Stimulated activated CD8-positive, alpha-beta memory T cell treated with anti-CD3 and anti-CD28 coated beads, Interleukin-4, amount 100 ng/mL, for 1 hour (primary cell): ENCODE data around the gene TOB2.
"Not testable (repeated sequence)": the region's sequence is repeated elsewhere in the genome, so short reads cannot be mapped to it uniquely, and the experiment has no call there.

ENCODE experiments used
- DNase-seq, 2 donors: peaks; one replicate each; pipeline ENCODE4 v3.0.0-alpha.2; 2020; ENCODE audit warnings: low read depth in 2 of 2, low spot score in 1 of 2

TOB2 gene

DNA sequence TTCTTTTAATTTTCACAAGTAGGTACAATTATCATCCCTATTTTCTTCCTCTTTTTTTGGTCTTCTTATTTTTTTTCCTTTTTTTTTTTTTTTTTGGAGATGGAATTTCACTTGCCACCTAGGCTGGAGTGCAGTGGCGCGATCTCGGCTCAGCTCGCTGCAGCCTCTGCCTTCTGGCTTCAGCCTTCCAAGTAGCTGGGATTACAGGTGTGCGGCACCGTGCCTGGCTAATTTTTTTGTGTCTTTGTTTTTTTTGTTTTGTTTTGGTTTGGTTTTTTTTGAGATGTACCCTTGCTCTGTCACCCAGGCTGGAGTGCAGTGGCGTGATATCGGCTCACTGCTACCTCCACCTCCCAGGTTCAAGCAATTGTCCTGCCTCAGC, 16.7 kb downstream of the TOB2 start:
- no peak for DNase-seq

DNA sequence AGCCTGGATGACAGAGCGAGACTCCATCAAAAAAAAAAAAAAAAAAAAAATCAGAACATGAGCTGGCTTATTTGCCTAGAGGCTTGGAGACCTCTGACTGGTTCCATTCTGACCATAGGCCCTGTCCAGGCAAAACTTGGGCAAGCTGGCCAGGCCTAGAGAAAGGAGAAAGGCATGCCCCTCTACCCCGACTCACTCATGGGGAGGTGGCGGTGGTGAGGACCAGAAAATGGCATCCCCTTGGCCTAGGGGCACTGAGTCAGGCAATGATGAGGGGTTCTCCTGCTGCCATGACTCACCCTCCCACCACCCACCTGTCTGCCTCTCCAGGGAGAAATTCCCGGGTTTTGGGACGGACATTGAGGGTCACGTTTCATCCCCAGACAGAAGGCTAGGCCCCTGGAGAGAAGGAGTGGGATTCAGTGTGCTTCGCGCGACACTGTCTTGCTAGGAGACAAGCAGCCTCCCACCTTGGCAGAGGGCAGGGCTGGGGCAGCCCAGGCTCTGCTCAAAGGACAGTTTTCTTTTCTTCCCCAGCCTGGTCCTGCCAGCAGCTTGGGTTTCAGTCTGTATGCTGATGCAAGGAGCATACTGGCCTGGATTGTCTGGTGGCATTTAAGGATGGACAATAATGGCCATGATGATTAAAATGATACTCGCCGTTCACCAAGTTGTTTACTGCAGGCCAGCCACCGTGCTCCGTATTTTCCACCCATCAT, 17.2 kb downstream of the TOB2 start:
- no peak for DNase-seq

GRCh38 chr22:41425660-41426365, 20.8 kb downstream of the TOB2 start:
- no peak for DNase-seq

DNA sequence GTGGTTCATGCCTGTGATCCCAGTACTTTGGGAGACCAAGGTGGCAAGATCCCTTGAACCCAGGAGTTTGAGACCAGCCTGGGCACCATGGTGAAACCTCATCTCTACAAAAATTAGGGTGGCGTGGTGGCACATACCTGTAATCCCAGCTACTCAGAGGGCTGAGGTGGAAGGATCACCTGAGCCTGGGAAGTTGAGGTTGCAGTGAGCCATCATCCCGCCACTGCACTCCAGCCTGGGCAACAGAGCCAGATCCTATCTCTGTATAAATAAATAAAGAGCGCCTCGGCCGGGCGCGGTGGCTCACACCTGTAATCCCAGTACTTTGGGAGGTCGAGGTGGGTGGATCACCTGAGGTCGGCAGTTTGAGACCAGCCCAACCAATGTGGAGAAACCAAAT, 27.9 kb downstream of the TOB2 start:
- DNase-seq = no peak

DNA sequence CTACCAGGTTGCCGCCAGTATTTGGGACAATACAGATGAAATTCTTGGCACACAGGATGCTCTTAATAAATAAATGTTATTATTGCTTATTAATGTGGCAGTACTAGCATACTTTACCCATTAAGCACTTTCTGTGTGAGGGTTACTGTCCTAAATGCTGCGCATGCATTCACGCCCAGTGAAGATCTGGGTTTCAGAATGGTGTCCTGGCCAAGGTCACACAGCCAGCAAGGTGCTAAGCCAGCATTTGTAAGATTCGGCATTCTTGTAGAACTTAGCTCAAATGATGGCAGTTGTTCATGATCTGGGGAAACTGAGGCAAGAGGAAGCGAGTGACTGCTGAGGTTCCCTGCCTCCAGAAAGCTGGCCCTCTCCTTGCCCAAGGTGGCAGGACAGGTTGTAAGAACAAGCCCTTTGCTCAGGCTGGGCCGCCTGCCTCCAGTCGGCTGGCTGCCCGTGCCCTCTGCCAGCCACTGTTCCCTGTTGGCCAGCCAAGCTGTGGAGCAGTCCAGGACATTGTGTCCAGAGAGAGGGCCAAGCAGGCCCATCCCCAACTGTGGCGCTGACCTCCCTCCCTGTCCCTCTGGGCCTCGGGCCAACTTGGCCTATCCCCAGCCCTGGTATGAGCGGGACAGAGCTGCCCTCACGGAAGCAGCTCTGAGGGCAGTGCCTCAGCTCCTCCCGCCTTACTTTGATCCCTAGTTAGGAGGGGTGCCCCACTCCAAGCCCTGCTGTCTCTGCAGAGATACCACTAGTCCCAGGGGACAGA, 28.8 kb downstream of the TOB2 start:
- DNase-seq = no peak

DNA sequence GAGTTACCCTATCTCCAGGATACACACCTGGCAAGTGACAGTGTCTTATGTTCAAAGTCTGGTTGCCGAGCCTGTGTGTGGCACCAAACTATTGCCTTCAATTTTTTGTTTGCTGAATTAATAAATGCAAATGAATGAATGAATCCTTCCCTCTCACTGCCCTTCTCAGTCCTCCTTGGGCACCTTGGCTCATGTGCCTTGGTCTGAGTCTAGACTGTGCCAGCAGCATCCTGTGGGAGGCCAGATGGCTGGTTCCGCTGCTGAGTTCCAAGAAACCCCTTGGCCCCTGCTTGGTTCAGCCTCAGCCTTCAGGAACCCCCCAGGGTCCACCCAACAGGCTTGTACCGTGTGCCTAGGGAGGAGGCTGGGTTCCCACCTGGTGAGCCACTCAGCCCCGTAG, 31.0 kb downstream of the TOB2 start:
- no peak for DNase-seq

- no peak for DNase-seq
Measured at GRCh38 chr22:41411021-41411851, 35.4 kb downstream of the TOB2 start.

DNA sequence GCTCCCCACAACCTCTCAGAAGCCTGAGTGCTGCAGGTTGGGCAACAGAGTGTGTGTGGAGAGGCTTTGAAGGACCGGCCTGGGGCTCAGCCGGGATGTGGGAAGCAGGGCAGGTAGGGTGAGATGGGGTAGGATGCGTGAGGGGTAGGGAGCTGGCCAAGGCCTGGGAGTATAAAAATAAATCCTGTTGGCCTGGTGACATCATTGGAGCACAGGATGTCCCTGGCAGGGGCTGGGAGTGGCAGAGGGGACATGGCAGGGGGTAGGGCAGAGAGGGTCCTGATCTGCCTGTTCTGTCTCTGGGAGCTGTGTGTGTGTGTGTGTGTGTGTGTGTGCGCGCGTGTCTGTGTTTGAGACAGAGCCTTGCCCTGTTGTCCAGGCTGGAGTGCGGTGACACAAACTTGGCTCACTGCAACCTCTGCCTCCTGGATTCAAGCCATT, 36.3 kb downstream of the TOB2 start:
- no peak for DNase-seq

- DNase-seq = no peak
Measured at GRCh38 chr22:41408665-41409064, 37.9 kb downstream of the TOB2 start.

DNA sequence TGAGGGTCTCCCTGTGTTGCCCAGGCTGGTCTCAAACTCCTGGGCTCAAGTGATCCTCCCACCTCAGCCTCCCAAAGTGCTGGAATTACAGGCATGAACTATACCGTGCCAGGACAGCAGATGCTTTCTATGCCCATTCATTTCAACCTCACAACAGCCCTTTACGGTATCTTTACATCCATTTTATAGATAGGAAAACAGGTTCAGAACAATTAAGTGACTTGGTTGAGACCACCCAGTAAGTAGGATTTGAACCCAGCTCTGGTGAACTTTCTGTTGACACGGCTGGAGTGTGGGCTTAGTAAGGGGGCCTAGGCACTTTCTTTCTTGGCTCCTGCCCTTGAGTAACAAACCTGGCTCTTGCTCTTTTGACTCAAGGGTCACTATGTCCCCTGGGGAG, 39.2 kb downstream of the TOB2 start:
- DNase-seq = no peak

- no peak for DNase-seq
Measured at GRCh38 chr22:41406410-41406809, 40.2 kb downstream of the TOB2 start.

DNA sequence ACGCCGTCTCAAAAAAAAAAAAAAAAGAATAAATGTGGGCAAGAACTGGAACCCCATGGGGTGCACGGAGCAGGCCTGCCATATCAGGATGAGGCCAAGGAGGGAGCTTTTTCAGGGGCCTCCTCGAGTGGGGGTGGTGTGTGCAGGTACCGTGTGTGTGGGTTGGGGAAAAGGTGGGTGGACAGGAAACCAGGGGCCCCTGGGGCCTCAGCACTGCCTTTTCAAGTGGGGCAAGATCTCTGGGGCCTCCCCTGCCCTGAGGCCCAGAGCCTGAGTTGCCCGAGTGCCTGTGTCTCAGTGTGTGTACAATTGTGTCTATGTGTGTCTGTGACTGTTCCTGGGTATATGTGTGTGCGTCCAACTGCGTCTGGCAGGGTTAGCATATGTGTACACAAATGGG, 41.0 kb downstream of the TOB2 start:
- no peak for DNase-seq

GRCh38 chr22:41403532-41404318, 42.9 kb downstream of the TOB2 start:
- peak; percentile 47 to 70 for DNase-seq

- not testable (repeated sequence) for DNase-seq
Measured at GRCh38 chr22:41402851-41403250, 43.8 kb downstream of the TOB2 start.

DNA sequence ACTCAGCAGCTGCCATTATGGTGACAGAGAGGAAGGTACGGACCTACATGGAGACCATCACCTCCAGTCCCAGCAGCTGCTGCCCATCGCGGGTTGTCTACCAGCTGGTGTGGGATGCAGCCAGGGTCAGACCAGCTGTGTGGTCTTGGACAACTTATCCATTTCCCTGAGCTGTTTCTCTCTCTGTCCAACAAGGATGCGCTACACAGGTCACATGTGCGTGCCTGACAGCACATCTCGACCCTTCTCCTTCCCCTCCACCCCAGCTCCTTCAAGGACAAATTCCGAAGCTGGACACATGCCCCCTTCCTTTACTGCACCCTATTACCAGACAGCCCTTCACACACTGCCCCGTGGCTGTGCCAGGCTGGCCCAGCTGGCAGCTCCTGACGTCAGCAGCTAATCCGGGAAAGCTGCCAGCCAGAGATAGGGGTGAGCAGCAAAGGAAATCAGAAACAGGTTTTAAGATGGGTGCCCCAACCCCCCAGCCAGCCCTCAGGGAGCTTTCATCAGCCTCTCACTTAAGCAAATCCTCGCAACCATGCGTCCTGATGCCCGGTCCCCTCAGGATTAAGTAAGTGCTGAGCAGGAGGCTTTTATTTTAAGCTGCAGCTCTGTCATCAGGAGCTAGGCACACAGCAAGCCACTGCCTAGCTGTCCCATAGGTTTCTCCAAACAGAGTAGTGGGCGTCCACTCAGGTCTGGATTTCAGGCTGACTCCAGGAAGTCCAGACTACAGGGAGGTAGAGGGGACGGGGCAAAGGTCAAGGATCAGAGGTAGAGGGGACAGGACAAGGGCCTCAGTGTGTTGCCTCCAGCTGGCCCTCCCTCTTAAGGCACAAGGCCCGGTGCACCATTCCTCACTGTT, 44.6 kb downstream of the TOB2 start:
- no peak for DNase-seq

GRCh38 chr22:41398921-41399320, 47.7 kb downstream of the TOB2 start:
- no peak for DNase-seq

DNA sequence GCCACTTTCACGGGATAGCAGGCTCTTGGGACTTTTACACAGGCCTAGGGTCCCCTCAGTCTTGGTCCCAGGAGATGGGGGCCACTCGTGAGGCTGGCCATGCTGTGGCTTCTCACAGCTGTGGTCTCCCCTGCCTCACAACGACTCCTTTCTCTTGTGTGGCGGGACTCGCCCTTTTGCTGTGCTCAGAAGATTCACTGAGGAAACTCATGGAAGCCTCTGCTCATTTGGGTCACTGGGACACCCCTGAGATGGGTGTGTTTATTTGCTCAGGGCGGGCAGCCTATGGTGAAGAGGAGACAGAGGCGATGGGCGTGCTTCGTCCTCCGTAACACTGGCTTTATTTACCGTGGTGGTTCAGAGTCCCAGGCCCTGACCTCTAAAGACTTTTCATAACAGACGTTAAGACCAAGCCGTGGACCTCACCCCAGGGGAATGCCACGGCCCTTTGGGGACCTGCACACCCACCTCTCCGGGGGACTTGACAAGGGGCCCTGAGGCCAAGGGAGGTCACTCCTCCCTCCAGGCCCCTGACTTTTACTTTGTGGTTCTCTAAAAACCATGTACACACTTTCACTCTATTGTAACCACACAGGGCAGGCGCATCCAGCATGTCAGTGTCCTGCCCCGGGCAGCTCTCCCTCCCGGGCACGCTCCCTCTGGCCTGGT, 49.3 kb downstream of the TOB2 start:
- DNase-seq = no peak

- DNase-seq = no peak
Measured at GRCh38 chr22:41395531-41396240, 50.9 kb downstream of the TOB2 start.
